Measurements from ENCODE around the gene AMBP. TPM values are rescaled to one million over a fixed set of nuclear protein-coding genes. Genes with fewer than 3 reads are reported as not detected.

AMBP gene
- not detected for total RNA-seq

DNA sequence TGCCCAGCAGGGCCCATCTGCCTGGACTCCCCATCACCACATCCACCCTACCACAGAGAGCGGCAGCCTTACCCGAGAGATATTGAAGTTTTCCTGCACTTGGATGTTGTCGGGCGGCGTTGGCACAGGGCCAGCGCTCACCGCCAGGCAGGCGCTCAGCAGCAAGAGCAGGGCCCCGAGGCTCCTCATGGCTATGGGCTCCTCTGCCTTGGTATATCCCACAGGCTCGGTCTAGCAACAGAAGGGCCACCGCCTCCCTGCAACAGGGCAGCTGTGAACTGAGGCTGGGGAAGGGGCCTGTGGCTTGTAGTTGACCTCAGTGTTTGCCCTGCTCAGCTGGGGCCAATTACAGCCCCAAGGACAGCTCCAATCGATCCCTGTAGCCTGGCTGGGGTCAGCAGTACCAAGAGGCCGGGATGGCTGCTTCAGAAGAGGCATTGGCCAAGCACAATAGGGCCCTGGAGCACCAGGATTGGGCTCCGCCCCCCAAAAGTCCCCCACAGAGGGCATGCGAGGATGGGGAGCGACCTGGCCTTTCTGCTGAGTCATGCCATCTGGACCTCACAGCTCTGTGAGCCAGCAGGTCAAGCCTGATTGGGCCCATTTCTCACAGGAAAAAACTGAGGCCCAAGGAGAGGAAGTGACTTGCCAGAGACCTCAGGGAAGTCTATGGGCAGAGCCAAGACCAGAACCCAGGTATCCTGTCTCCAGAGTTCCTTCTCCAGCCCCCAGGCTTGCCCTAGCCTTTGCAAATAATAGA lies at the start of gene AMBP:
Gene AMBP (minus strand): TSS at position 280 of the 760 bp plus-strand sequence. CDS start 91 bp downstream, at position 189.

DNA sequence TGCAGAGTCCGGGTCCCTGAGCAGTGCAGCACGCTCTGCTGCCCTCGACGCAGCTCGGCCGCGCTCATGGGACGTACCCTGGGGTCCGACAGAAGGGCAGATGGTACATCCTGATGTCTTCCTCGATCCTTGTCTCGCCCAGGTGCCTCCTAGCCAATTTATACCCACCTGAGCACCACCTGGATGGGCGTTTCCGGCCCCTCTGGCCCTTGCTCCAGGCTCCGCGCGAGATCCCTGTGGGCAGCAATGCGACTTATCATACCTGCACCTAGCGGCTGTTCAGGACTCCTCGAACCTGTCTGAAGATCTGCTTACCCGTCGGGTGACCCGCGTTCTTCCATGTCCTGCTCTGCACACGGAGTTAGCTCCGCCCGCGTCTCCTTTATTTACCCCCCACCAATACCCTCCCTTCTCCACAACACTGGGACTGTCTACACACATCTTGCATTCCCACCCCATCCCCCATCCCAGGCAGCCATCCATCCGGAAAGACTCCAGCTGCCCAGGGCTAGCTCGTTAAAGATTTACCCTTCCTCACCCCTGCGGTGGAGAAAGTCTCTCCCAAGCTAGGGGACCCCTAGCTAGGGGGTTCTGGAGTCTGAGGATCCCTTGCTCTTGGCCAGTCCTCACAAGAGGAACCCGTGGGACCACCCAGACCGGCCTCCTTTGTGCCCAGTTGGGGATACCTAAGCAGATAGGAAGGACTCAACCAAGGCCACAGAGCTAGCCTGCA lies 21.0 kb upstream of the AMBP start, which contains the start of gene KIF12:
Gene KIF12 (minus strand): TSS at position 357 of the 733 bp plus-strand sequence. CDS start 16 bp downstream, at position 341.

Other genes with a start within 250 kb of the AMBP start
- gene ZNF618, start 202.0 kb downstream of the AMBP start, total RNA-seq, result 14.4 TPM
- gene KIF12, start 21.0 kb upstream of the AMBP start, total RNA-seq, result 1.3 TPM
- gene COL27A1, start 77.2 kb upstream of the AMBP start, total RNA-seq, result 2.5 TPM
- not detected for gene ORM1, start 244.8 kb upstream of the AMBP start, total RNA-seq